Esophagus muscularis mucosa (tissue), 4 donors: ENCODE measurements around the gene TNF. TPM values are rescaled to one million over a fixed set of nuclear protein-coding genes. Genes with fewer than 3 reads are reported as not detected.
A peak's percentile ranks its signal among the peaks of the same experiment; 100 is the strongest.

Source experiments
- DNase-seq: peaks from one replicate; pipeline ENCODE4 v3.0.0-alpha.2; 2017; ENCODE audit errors: extremely low spot score
- H3K27ac ChIP-seq, 4 donors: fragments of 200-600 bp; sonication (generic); replicated peaks in 1 of 4; 1 replicate in 3 of 4; 2 replicates in 1 of 4; pipeline ENCODE4 v1.5.1; 2016 to 2019; ENCODE audit warnings: mild to moderate bottlenecking in 1 of 4
- H3K27me3 ChIP-seq, 4 donors: fragments of 200-600 bp; sonication (generic); one replicate each; pipeline versions ENCODE4 v1.5.1 to v1.6.0; 2016 to 2019
- H3K36me3 ChIP-seq, 4 donors: fragments of 200-600 bp; sonication (generic); one replicate each; pipeline ENCODE4 v1.5.1; 2016 to 2019
- H3K4me1 ChIP-seq, 4 donors: fragments of 200-600 bp; sonication (generic); one replicate each; pipeline ENCODE4 v1.5.1; 2016 to 2019
- H3K4me3 ChIP-seq, 4 donors: fragments of 200-600 bp; sonication (generic); 1 replicate in 2 of 4; 2 replicates in 2 of 4; pipeline ENCODE4 v1.5.1; 2016 to 2019; ENCODE audit warnings: mild to moderate bottlenecking in 4 of 4, moderate library complexity in 1 of 4
- H3K9me3 ChIP-seq, 4 donors: fragments of 200-600 bp; sonication (generic); 1 replicate in 3 of 4; 2 replicates in 1 of 4; pipeline ENCODE4 v1.5.1; 2016 to 2019
- CTCF ChIP-seq, 3 experiments: fragments of 200-600 bp in 2 of 3; fragments of 450-650 bp in 1 of 3; sonication (generic) in 2 of 3; IDR thresholded peaks; one replicate each; pipeline ENCODE4 v1.5.1; 2017 to 2019; ENCODE audit warnings: antibody characterized with exemption in 3 of 3, mild to moderate bottlenecking in 2 of 3, moderate library complexity in 1 of 3
- EP300 ChIP-seq: sonication (generic); formaldehyde crosslinking; IDR thresholded peaks from one replicate; pipeline ENCODE4 v1.6.1; 2017; ENCODE audit warnings: antibody characterized with exemption
- POLR2A ChIP-seq: fragments of 450-650 bp; IDR thresholded peaks from one replicate; pipeline ENCODE4 v1.6.1; 2017; ENCODE audit warnings: antibody characterized with exemption, moderate library complexity, mild to moderate bottlenecking, low read depth
- POLR2AphosphoS5 ChIP-seq, 2 donors: sonication (generic); formaldehyde crosslinking; IDR thresholded peaks; one replicate each; pipeline ENCODE4 v1.6.1; 2017; ENCODE audit warnings: antibody characterized with exemption in 2 of 2
- WGBS: methylation state at CpG from one replicate; pipeline ENCODE4 v1.1.5; 2018; 5-methylcytosine and 5-hydroxymethylcytosine counted together
- intact Hi-C: fragments of 100-400 bp; cut with DNase I; formaldehyde crosslinking; loops from one replicate; pipeline ENCODE4 v1.15.1; 2023
- total RNA-seq, 4 donors: library from RNA; depleted of rRNA; stranded (reverse); fragments of >200 nt; gene quantifications; one replicate each; pipeline versions ENCODE4 v1.1.0 to v1.2.1, GENCODE V29; 2016

Gene TNF
- total RNA-seq, 4 donors from 2014 or later: 0.17 to 1.5 TPM; not detected in 2

GRCh38 chr6:31535538-31536324 lies 39.6 kb upstream of the TNF start:
- Histone ChIP-seq H3K4me3 (no peak overlapping the region), H3K9me3 (no peaks in the 10 kb centered on the region), H3K27me3 (no peaks in the 10 kb centered on the region), H3K36me3 (peaks cover 74 to 97% (median 95%) of the 10 kb centered on the region in 4 donors), H3K27ac (no peak overlapping the region), H3K4me1 (peaks cover 27 to 48% (median 42%) of the 10 kb centered on the region in 4 donors)
- WGBS: 66% methylated on average over 2 of the region's 2 CpGs
- intact Hi-C loops: no loop called here
- no peak for DNase-seq
- TF ChIP-seq EP300 (no peak), POLR2A (no peak), CTCF (IDR thresholded peaks at IDR 0.05) (no peak), POLR2AphosphoS5 (IDR thresholded peaks at IDR 0.05) (no peak)

GRCh38 chr6:31538805-31539400 lies 36.5 kb upstream of the TNF start:
- H3K4me1 ChIP-seq: peaks cover 37 to 60% (median 55%) of the 10 kb centered on the region in 4 donors
- DNase-seq: no peak
- no peak for TF ChIP-seq POLR2A
- TF ChIP-seq EP300: no peak
- TF ChIP-seq POLR2AphosphoS5 (IDR thresholded peaks at IDR 0.05): no peak
- TF ChIP-seq CTCF (IDR thresholded peaks at IDR 0.05): no peak
- H3K9me3 ChIP-seq: no peaks in the 10 kb centered on the region
- H3K36me3 ChIP-seq: peaks cover 50 to 65% (median 63%) of the 10 kb centered on the region in 4 donors
- intact Hi-C loops: no loop called here
- peak overlapping the region in 1 of 4 donors; percentile 71 for H3K4me3 ChIP-seq
- no peaks in the 10 kb centered on the region for H3K27me3 ChIP-seq
- H3K27ac ChIP-seq: peak overlapping the region in 2 of 4 donors; percentile 91 to 98
- whole genome bisulfite sequencing: 54% methylated on average over 6 of the region's 6 CpGs

- Histone ChIP-seq H3K4me1 (peaks cover 37 to 61% (median 55%) of the 10 kb centered on the region in 4 donors), H3K27ac (peak overlapping the region; percentile 86 to 98 (median 90)), H3K27me3 (no peaks in the 10 kb centered on the region), H3K36me3 (peaks cover 33 to 48% (median 46%) of the 10 kb centered on the region in 4 donors), H3K4me3 (peak overlapping the region; percentile 63 to 82 (median 72)), H3K9me3 (no peaks in the 10 kb centered on the region)
- DNase-seq: no peak
- no peak for TF ChIP-seq EP300
- TF ChIP-seq POLR2A: no peak
- TF ChIP-seq POLR2AphosphoS5 (IDR thresholded peaks at IDR 0.05): no peak
- TF ChIP-seq CTCF (IDR thresholded peaks at IDR 0.05): no peak
- intact Hi-C loops: loop anchor here (5.0 kb wide), 1 partner anchor 43 kb away; the partner anchor contains the start of gene MICB
- WGBS: 9% methylated on average over 4 of the region's 4 CpGs
Observed at GRCh38 chr6:31540640-31541039, 34.7 kb upstream of the TNF start.

- DNase-seq: no peak
- WGBS: 0% methylated on average over 21 of the region's 21 CpGs
- no peak for TF ChIP-seq POLR2AphosphoS5 (IDR thresholded peaks at IDR 0.05)
- no peak for TF ChIP-seq EP300
- no peak for TF ChIP-seq POLR2A
- no peak for TF ChIP-seq CTCF (IDR thresholded peaks at IDR 0.05)
- H3K9me3 ChIP-seq: no peaks in the 10 kb centered on the region
- H3K27ac ChIP-seq: peak overlapping the region; percentile 86 to 98 (median 90)
- peaks cover 37 to 63% (median 56%) of the 10 kb centered on the region in 4 donors for H3K4me1 ChIP-seq
- peaks cover 27 to 43% (median 41%) of the 10 kb centered on the region in 4 donors for H3K36me3 ChIP-seq
- no peaks in the 10 kb centered on the region for H3K27me3 ChIP-seq
- peak overlapping the region; percentile 63 to 82 (median 72) for H3K4me3 ChIP-seq
- intact Hi-C loops: loop anchor here (5.0 kb wide), 1 partner anchor 44 kb away; the partner anchor contains the start of gene MICB
Observed at GRCh38 chr6:31541059-31541657, 34.2 kb upstream of the TNF start.
